Measurements from ENCODE around the gene SDK2. TPM values are rescaled to one million over a fixed set of nuclear protein-coding genes. Genes with fewer than 3 reads are reported as not detected.

Gene SDK2
- total and polyA plus RNA-seq, 2 of the 8 experiments (the other 6 are each of a cell fraction or from before 2014, with no cell fraction given) = 3.9 to 4.1 TPM

- no peak overlapping the region for H2BK120ac ChIP-seq (replicated peaks; ENCODE audit: low read depth, low read length)
- ChIA-PET CTCF (ENCODE audit: partially characterized antibody) (interaction anchor here (1.7 kb wide), 1 partner anchor 11 kb away, joined by 4 read pairs; no protein-coding TSS in a partner anchor), POLR2A (ENCODE audit: partially characterized antibody) (no interaction called here)
- H2BK20ac ChIP-seq (ENCODE audit: low read length) = no peak overlapping the region
- no peaks in the 10 kb centered on the region for H3K27me3 ChIP-seq (replicated peaks in 1 of 4; ENCODE audit: control insufficient read depth in 3 of 4, extremely low read depth in 1 of 4, insufficient read depth in 3 of 4, low read length in 3 of 4)
- peaks cover 0 to 21% (median 5%) of the 10 kb centered on the region in 4 experiments; a peak in 6 of 7 replicates for H3K4me1 ChIP-seq (replicated peaks in 1 of 4; ENCODE audit: control insufficient read depth in 3 of 4, insufficient read depth in 4 of 4, low read length in 3 of 4)
- no peaks in the 10 kb centered on the region for H3K36me3 ChIP-seq (ENCODE audit: control insufficient read depth in 2 of 4, insufficient read depth in 4 of 4, low read length in 3 of 4)
- H3K9ac ChIP-seq (replicated peaks in 1 of 4; ENCODE audit: extremely low read depth in 1 of 4, low read depth in 3 of 4, low read length in 3 of 4) = no peak overlapping the region
- TF ChIP-seq FOSL1 (IDR thresholded peaks at IDR 0.05; ENCODE audit: insufficient read depth, low read depth, low read length) = no peak
- TF ChIP-seq SRF (IDR thresholded peaks at IDR 0.05; ENCODE audit: low read depth, low read length) = no peak
- no peak for TF ChIP-seq EP300 (IDR thresholded peaks at IDR 0.05; ENCODE audit: borderline replicate concordance in 1 of 2, low read depth in 2 of 2, low read length in 2 of 2)
- no peak for TF ChIP-seq TAF7 (optimal IDR thresholded peaks at IDR 0.05; ENCODE audit: borderline replicate concordance, low read depth, low read length)
- no peak for TF ChIP-seq NRF1 (IDR thresholded peaks at IDR 0.05; ENCODE audit: low read depth, low read length)
- no peak for TF ChIP-seq RBBP5 (IDR thresholded peaks at IDR 0.05; ENCODE audit: borderline replicate concordance, low read depth, low read length)
- H3K14ac ChIP-seq (ENCODE audit: insufficient read length) = no peak overlapping the region
- H3K27ac ChIP-seq (ENCODE audit: low read depth, low read length) = no peak overlapping the region
- H3K23me2 ChIP-seq (ENCODE audit: low read depth, low read length) = no peaks in the 10 kb centered on the region
- FAIRE-seq (no peak), DNase-seq (ENCODE audit: low read depth in 1 of 2, low spot score in 2 of 2) (no peak)
- no peak overlapping the region for H3K4me2 ChIP-seq (ENCODE audit: insufficient read depth in 1 of 2, low read depth in 2 of 2, low read length in 2 of 2)
- no peaks in the 10 kb centered on the region for H3K79me2 ChIP-seq (ENCODE audit: control insufficient read depth in 1 of 2, insufficient read depth in 2 of 2, low read length in 2 of 2)
- no peak overlapping the region for H2BK15ac ChIP-seq (ENCODE audit: low read length)
- H4K5ac ChIP-seq (ENCODE audit: insufficient read length, low read depth, low read length) = no peak overlapping the region
- no peak overlapping the region for H2AK5ac ChIP-seq (ENCODE audit: low read depth, low read length)
- H3K4ac ChIP-seq (replicated peaks; ENCODE audit: insufficient read length, low read depth, low read length) = no peak overlapping the region
- H4K8ac ChIP-seq (ENCODE audit: extremely low read depth, insufficient read depth, low read length) = no peak overlapping the region
- H3K23ac ChIP-seq (ENCODE audit: insufficient read length) = no peak overlapping the region
- no peak overlapping the region for H3K56ac ChIP-seq (replicated peaks; ENCODE audit: insufficient read length, low read depth, low read length)
- no peaks in the 10 kb centered on the region for H4K20me1 ChIP-seq (replicated peaks in 1 of 2; ENCODE audit: control insufficient read depth in 1 of 2, insufficient read depth in 2 of 2, low read length in 2 of 2)
- H2AFZ ChIP-seq (ENCODE audit: low read length) = no peak overlapping the region
- no peak overlapping the region for H4K91ac ChIP-seq (replicated peaks; ENCODE audit: insufficient read length, low read length)
- WGBS, 2 experiments (ENCODE audit: extremely low coverage in 1 of 2, insufficient coverage in 1 of 2, insufficient read length in 1 of 2, insufficient replicate concordance in 2 of 2, low coverage in 1 of 2, low lambda C conversion rate in 2 of 2, missing lambda C conversion rate in 1 of 2) = 88% methylated on average over 7 of the region's 7 CpGs; no CpG with 5 or more reads in 1 of the 2 experiments
- no peak overlapping the region for H3K18ac ChIP-seq (ENCODE audit: extremely low read depth, low read length)
- peaks cover 0 to 4% of the 10 kb centered on the region in 2 experiments; a peak in 1 of 4 replicates for H3K9me3 ChIP-seq (ENCODE audit: insufficient read depth in 2 of 2, low read depth in 1 of 2, low read length in 1 of 2)
- H2BK5ac ChIP-seq (ENCODE audit: low read depth, low read length) = no peak overlapping the region
- H3K4me3 ChIP-seq (ENCODE audit: extremely low read depth in 1 of 4, insufficient read depth in 2 of 4, low read depth in 3 of 4, low read length in 4 of 4) = no peak overlapping the region
- H3K79me1 ChIP-seq (ENCODE audit: low read depth, low read length) = no peaks in the 10 kb centered on the region
- H2BK12ac ChIP-seq (ENCODE audit: low read depth, low read length) = no peak overlapping the region
Observed at GRCh38 chr17:73624496-73624988, 19.7 kb downstream of the SDK2 start.
